HG03354 (cell line): ENCODE measurements around the gene SLIT1.

Experiments
- ATAC-seq: cut with Tn5 transposase; IDR thresholded peaks from one replicate; pipeline ENCODE4 v1.9.1; 2021; ENCODE audit warnings: mild to moderate bottlenecking; ENCODE audit not compliant: unreplicated experiment, poor library complexity, severe bottlenecking

The SLIT1 gene

GRCh38 chr10:97058521-97058920 lies 127.2 kb downstream of the SLIT1 start:
- ATAC-seq, result no peak

- ATAC-seq, result no peak
Observed at GRCh38 chr10:97057491-97058235, 128.1 kb downstream of the SLIT1 start.

GRCh38 chr10:97056003-97056630 lies 129.6 kb downstream of the SLIT1 start:
- ATAC-seq, result no peak

- ATAC-seq, result no peak
Observed at GRCh38 chr10:97053276-97053675, 132.5 kb downstream of the SLIT1 start.

GRCh38 chr10:97050956-97051496 lies 134.7 kb downstream of the SLIT1 start:
- no peak for ATAC-seq

- ATAC-seq, result no peak
Observed at GRCh38 chr10:97050205-97050745, 135.5 kb downstream of the SLIT1 start.

GRCh38 chr10:97049670-97050069 lies 136.1 kb downstream of the SLIT1 start:
- ATAC-seq, result no peak

GRCh38 chr10:97048649-97049427 lies 136.9 kb downstream of the SLIT1 start:
- no peak for ATAC-seq

GRCh38 chr10:97047788-97048187 lies 138.0 kb downstream of the SLIT1 start:
- no peak for ATAC-seq

GRCh38 chr10:97047083-97047736 lies 138.5 kb downstream of the SLIT1 start:
- no peak for ATAC-seq

GRCh38 chr10:97046456-97047082 lies 139.2 kb downstream of the SLIT1 start:
- ATAC-seq, result no peak

GRCh38 chr10:97043563-97043855 lies 142.2 kb downstream of the SLIT1 start:
- ATAC-seq, result no peak

GRCh38 chr10:97042716-97043562 lies 142.8 kb downstream of the SLIT1 start:
- ATAC-seq, result no peak

GRCh38 chr10:97042081-97042480 lies 143.7 kb downstream of the SLIT1 start:
- no peak for ATAC-seq

GRCh38 chr10:97040706-97041105 lies 145.1 kb downstream of the SLIT1 start:
- no peak for ATAC-seq

- no peak for ATAC-seq
Observed at GRCh38 chr10:97040248-97040584, 145.5 kb downstream of the SLIT1 start.

GRCh38 chr10:97039538-97040247 lies 146.1 kb downstream of the SLIT1 start:
- ATAC-seq, result no peak

- ATAC-seq, result no peak
Observed at GRCh38 chr10:97038688-97039087, 147.1 kb downstream of the SLIT1 start.
